H1 (cell line): Measurements from ENCODE around the gene SOCS3. TPM values are rescaled to one million over a fixed set of nuclear protein-coding genes. Genes with fewer than 3 reads are reported as not detected.

Source experiments
- CTCF ChIA-PET: fragments of 300-600 bp; sonication (Branson Sonifier 250); formaldehyde crosslinking; loops from one replicate; lab custom pipeline; 2021; ENCODE audit not compliant: partially characterized antibody; lab: Charles Lee
- POLR2A ChIA-PET: fragments of 300-600 bp; sonication (Branson Sonifier 250); formaldehyde crosslinking; loops from one replicate; lab custom pipeline; 2021; ENCODE audit warnings: inconsistent platforms; ENCODE audit not compliant: partially characterized antibody; lab: Charles Lee
- DNase-seq, 2 experiments: peaks; one replicate each; pipeline versions ENCODE4 v3.0.0 to v3.0.0-alpha.2; 2010 to 2022; ENCODE audit warnings: low spot score in 2 of 2, low read depth in 1 of 2, mixed read lengths in 1 of 2
- FAIRE-seq: peaks from 2 replicates; lab custom pipeline; 2011; peaks lifted over from hg19 to GRCh38; lab: Jason Lieb, UNC
- H2AFZ ChIP-seq: 2 replicates; pipeline ENCODE4 v1.8.1; 2012; ENCODE audit warnings: low read length, inconsistent platforms
- H2AK5ac ChIP-seq: 2 replicates; pipeline ENCODE4 v1.6.1; 2013; ENCODE audit warnings: low read depth, low read length
- H2BK120ac ChIP-seq: replicated peaks from 2 replicates; pipeline ENCODE3; 2013; ENCODE audit warnings: low read depth, low read length, inconsistent platforms
- H2BK12ac ChIP-seq: 2 replicates; pipeline ENCODE4 v1.6.1; 2013; ENCODE audit warnings: low read depth, low read length
- H2BK15ac ChIP-seq: 2 replicates; pipeline ENCODE4 v1.6.1; 2013; ENCODE audit warnings: low read length
- H2BK20ac ChIP-seq: 2 replicates; pipeline ENCODE4 v1.6.1; 2013; ENCODE audit warnings: low read length
- H2BK5ac ChIP-seq: 2 replicates; pipeline ENCODE4 v1.6.1; 2013; ENCODE audit warnings: low read depth, low read length
- H3K14ac ChIP-seq: 2 replicates; pipeline ENCODE4 v1.6.1; 2013; ENCODE audit warnings: inconsistent platforms; ENCODE audit not compliant: insufficient read length
- H3K18ac ChIP-seq: 2 replicates; pipeline ENCODE4 v1.6.1; 2013; ENCODE audit warnings: low read length; ENCODE audit errors: extremely low read depth
- H3K23ac ChIP-seq: 2 replicates; pipeline ENCODE4 v1.6.1; 2013; ENCODE audit warnings: inconsistent platforms; ENCODE audit not compliant: insufficient read length
- H3K23me2 ChIP-seq: 2 replicates; pipeline ENCODE4 v1.6.1; 2013; ENCODE audit warnings: low read depth, low read length
- H3K27ac ChIP-seq: 2 replicates; pipeline ENCODE4 v1.6.1; 2011; ENCODE audit warnings: low read depth, low read length, inconsistent platforms
- H3K27me3 ChIP-seq, 4 experiments: replicated peaks in 1 of 4; 1 replicate in 1 of 4; 2 replicates in 3 of 4; pipeline versions ENCODE4 v1.6.1 to v1.8.1; 2011 to 2013; ENCODE audit warnings: low read length in 3 of 4, mild to moderate bottlenecking in 3 of 4, inconsistent platforms in 2 of 4, mixed read lengths in 2 of 4, moderate library complexity in 1 of 4; ENCODE audit not compliant: control insufficient read depth in 3 of 4, insufficient read depth in 3 of 4; ENCODE audit errors: extremely low read depth in 1 of 4
- H3K36me3 ChIP-seq, 4 experiments: 2 replicates each; pipeline versions ENCODE4 v1.6.1 to v1.8.1; 2011 to 2013; ENCODE audit warnings: mild to moderate bottlenecking in 4 of 4, low read length in 3 of 4, moderate library complexity in 2 of 4, control low read depth in 1 of 4, inconsistent platforms in 1 of 4; ENCODE audit not compliant: insufficient read depth in 4 of 4, control insufficient read depth in 2 of 4
- H3K4ac ChIP-seq: replicated peaks from 2 replicates; pipeline ENCODE3; 2013; ENCODE audit warnings: low read length, low read depth, mixed read lengths, inconsistent platforms; ENCODE audit not compliant: insufficient read length
- H3K4me1 ChIP-seq, 4 experiments: replicated peaks in 1 of 4; 1 replicate in 1 of 4; 2 replicates in 3 of 4; pipeline versions ENCODE4 v1.6.1 to v1.8.1; 2011 to 2013; ENCODE audit warnings: low read length in 3 of 4, inconsistent platforms in 2 of 4, mixed read lengths in 1 of 4; ENCODE audit not compliant: insufficient read depth in 4 of 4, control insufficient read depth in 3 of 4
- H3K4me2 ChIP-seq, 2 experiments: 2 replicates each; pipeline versions ENCODE4 v1.6.1 to v1.8.1; 2011 to 2013; ENCODE audit warnings: low read depth in 2 of 2, low read length in 2 of 2, control low read depth in 1 of 2, inconsistent platforms in 1 of 2, mild to moderate bottlenecking in 1 of 2; ENCODE audit not compliant: insufficient read depth in 1 of 2
- H3K4me3 ChIP-seq, 4 experiments: fragments of 200-600, 300-600 bp in 1 of 4; sonication (generic), shearing (Covaris generic), sonication (Bioruptor Twin) in 1 of 4; 2 replicates each; pipeline versions ENCODE4 v1.5.1 to v1.8.1; 2011 to 2016; ENCODE audit warnings: low read length in 4 of 4, low read depth in 3 of 4, control low read depth in 2 of 4, inconsistent platforms in 2 of 4, mild to moderate bottlenecking in 2 of 4, mixed read lengths in 1 of 4, moderate library complexity in 1 of 4; ENCODE audit not compliant: insufficient read depth in 2 of 4; ENCODE audit errors: extremely low read depth in 1 of 4
- H3K56ac ChIP-seq: replicated peaks from 2 replicates; pipeline ENCODE3; 2013; ENCODE audit warnings: low read depth, mild to moderate bottlenecking, mixed read lengths, low read length, inconsistent platforms; ENCODE audit not compliant: insufficient read length
- H3K79me1 ChIP-seq: 2 replicates; pipeline ENCODE4 v1.6.1; 2013; ENCODE audit warnings: low read depth, low read length, control low read depth
- H3K79me2 ChIP-seq, 2 experiments: 2 replicates each; pipeline versions ENCODE4 v1.6.1 to v1.8.1; 2012 to 2013; ENCODE audit warnings: low read length in 2 of 2, mild to moderate bottlenecking in 2 of 2, inconsistent platforms in 1 of 2; ENCODE audit not compliant: insufficient read depth in 2 of 2, control insufficient read depth in 1 of 2
- H3K9ac ChIP-seq, 4 experiments: replicated peaks in 1 of 4; 1 replicate in 1 of 4; 2 replicates in 3 of 4; pipeline versions ENCODE4 v1.6.1 to v1.8.1; 2011 to 2013; ENCODE audit warnings: low read depth in 3 of 4, low read length in 3 of 4, control low read depth in 2 of 4, mild to moderate bottlenecking in 2 of 4, moderate library complexity in 2 of 4, inconsistent platforms in 1 of 4; ENCODE audit errors: extremely low read depth in 1 of 4
- H3K9me3 ChIP-seq, 2 experiments: 2 replicates each; pipeline versions ENCODE4 v1.6.1 to v1.8.1; 2012 to 2013; ENCODE audit warnings: mild to moderate bottlenecking in 2 of 2, moderate library complexity in 2 of 2, control low read depth in 1 of 2, inconsistent platforms in 1 of 2, low read depth in 1 of 2, low read length in 1 of 2, mixed read lengths in 1 of 2; ENCODE audit not compliant: insufficient read depth in 2 of 2
- H4K20me1 ChIP-seq, 2 experiments: replicated peaks in 1 of 2; 2 replicates each; pipeline versions ENCODE3 to v1.8.1; 2011 to 2013; ENCODE audit warnings: inconsistent platforms in 2 of 2, low read length in 2 of 2, mild to moderate bottlenecking in 1 of 2; ENCODE audit not compliant: insufficient read depth in 2 of 2, control insufficient read depth in 1 of 2
- H4K5ac ChIP-seq: 2 replicates; pipeline ENCODE4 v1.6.1; 2013; ENCODE audit warnings: low read length, low read depth, mixed read lengths, inconsistent platforms; ENCODE audit not compliant: insufficient read length
- H4K8ac ChIP-seq: 2 replicates; pipeline ENCODE4 v1.8.0; 2013; ENCODE audit warnings: mild to moderate bottlenecking, moderate library complexity, low read length, inconsistent platforms; ENCODE audit not compliant: insufficient read depth; ENCODE audit errors: extremely low read depth
- H4K91ac ChIP-seq: replicated peaks from 2 replicates; pipeline ENCODE3; 2013; ENCODE audit warnings: low read length, mixed read lengths, inconsistent platforms; ENCODE audit not compliant: insufficient read length
- ATF2 ChIP-seq: IDR thresholded peaks from 2 replicates; pipeline ENCODE4 v1.6.1; 2012; ENCODE audit warnings: low read length, inconsistent platforms
- FOSL1 ChIP-seq: IDR thresholded peaks from 2 replicates; pipeline ENCODE4 v1.6.1; 2011; ENCODE audit warnings: mild to moderate bottlenecking, low read depth, low read length, moderate library complexity; ENCODE audit not compliant: insufficient read depth
- POLR2A ChIP-seq, 2 experiments: IDR thresholded peaks; 1 replicate in 1 of 2; 2 replicates in 1 of 2; pipeline ENCODE4 v1.6.1; 2011; ENCODE audit warnings: low read depth in 2 of 2, low read length in 2 of 2, mild to moderate bottlenecking in 2 of 2; ENCODE audit errors: control extremely low read depth in 1 of 2
- RAD21 ChIP-seq, 2 experiments: IDR thresholded peaks in 1 of 2; conservative IDR thresholded peaks in 1 of 2; 2 replicates each; pipeline ENCODE4 v1.6.1; 2011; ENCODE audit warnings: low read depth in 2 of 2, low read length in 2 of 2, improper control_type of control experiment in 1 of 2, inconsistent platforms in 1 of 2, mild to moderate bottlenecking in 1 of 2, moderate library complexity in 1 of 2
- TAF1 ChIP-seq: IDR thresholded peaks from 2 replicates; pipeline ENCODE4 v1.6.1; 2011; ENCODE audit warnings: mild to moderate bottlenecking, low read depth, low read length
- TAF7 ChIP-seq: optimal IDR thresholded peaks from 2 replicates; pipeline ENCODE3; 2011; ENCODE audit warnings: low read depth, mild to moderate bottlenecking, inconsistent platforms, low read length, moderate library complexity, borderline replicate concordance
- TCF12 ChIP-seq: IDR thresholded peaks from 2 replicates; pipeline ENCODE4 v1.6.1; 2011; ENCODE audit warnings: low read depth, mild to moderate bottlenecking, low read length
- TEAD4 ChIP-seq: IDR thresholded peaks from 2 replicates; pipeline ENCODE4 v1.6.1; 2012; ENCODE audit warnings: low read depth, low read length, inconsistent platforms, mixed read lengths
- WGBS, 2 experiments: shearing (Covaris generic) in 1 of 2; methylation state at CpG; one replicate each; pipeline versions ENCODE4 v1.1.6 to v1.1.7; 2013 to 2015; ENCODE audit warnings: low lambda C conversion rate in 2 of 2, mixed read lengths in 2 of 2, inconsistent platforms in 1 of 2, low coverage in 1 of 2, missing lambda C conversion rate in 1 of 2; ENCODE audit not compliant: insufficient replicate concordance in 2 of 2, insufficient coverage in 1 of 2, insufficient read length in 1 of 2; ENCODE audit errors: extremely low coverage in 1 of 2, missing lambda C conversion rate in 1 of 2; 5-methylcytosine and 5-hydroxymethylcytosine counted together
- polyA plus RNA-seq, 7 experiments: library from polyadenylated mRNA; depleted of rRNA in 3 of 7; stranded (reverse) in 5 of 7; unstranded in 2 of 7; fragments of >200 nt in 5 of 7; fragments of 200-250 nt in 2 of 7; gene quantifications; 1 replicate in 5 of 7; 2 replicates in 1 of 7; 4 replicates in 1 of 7; pipeline versions ENCODE4 v1.2.1 to v1.2.3, GENCODE V29; 2011 to 2013; ENCODE audit warnings: missing spikeins in 2 of 7, mixed read lengths in 2 of 7
- total RNA-seq: library from RNA; stranded (reverse); fragmentation: NEBNext Ultra II Directional; extraction: Animal tissue kit (Norgen Biotek cat#: 25700); gene quantifications from 2 replicates; pipeline ENCODE4 v1.2.1, GENCODE V29; 2021

The SOCS3 gene
- total and polyA plus RNA-seq, 2 of the 8 experiments (the other 6 are each of a cell fraction or from before 2014, with no cell fraction given) = 10.1 to 47.9 TPM

DNA sequence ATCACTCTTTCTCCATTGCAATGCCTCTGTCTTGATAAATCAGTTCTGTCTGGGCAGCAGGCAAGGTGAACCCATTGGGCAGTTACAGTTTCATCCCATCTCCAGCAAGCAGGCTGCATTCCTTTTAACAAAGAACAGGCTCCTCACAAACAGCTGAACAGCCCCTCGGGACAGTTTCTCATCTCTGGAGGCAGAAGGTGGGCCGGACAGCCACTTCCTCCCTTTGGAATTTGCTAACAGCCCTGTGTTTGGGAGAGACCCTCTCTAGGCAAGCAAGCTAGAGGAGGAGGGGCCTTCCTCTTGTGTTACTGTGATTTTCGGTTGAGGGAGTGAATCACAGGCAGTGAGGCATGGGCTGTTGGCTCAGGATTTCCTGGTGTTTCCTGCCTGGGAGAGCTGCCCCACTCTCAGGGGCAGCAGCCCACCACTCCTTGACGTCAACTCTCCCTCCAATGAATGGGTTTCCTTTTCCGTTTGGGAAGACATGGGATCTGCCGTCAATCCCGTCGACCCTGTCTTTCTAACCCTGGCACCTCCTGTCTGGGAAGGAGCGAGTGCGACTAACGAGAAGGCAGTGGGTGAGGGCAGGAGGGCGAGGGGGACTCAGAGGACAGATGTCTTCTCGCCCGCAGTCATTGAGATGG, 14.9 kb upstream of the SOCS3 start:
- Histone ChIP-seq H2BK15ac (peak overlapping the region; percentile 88; the same call in 1 of the 2 replicates), H3K14ac (no peak overlapping the region), H4K5ac (peak overlapping the region; percentile 65), H3K9me3 (no peaks in the 10 kb centered on the region), H2AFZ (peak overlapping the region; percentile 23; the same call in 1 of the 2 replicates), H3K56ac (peak overlapping the region; percentile 23), H3K4ac (peak overlapping the region; percentile 85), H3K18ac (peak overlapping the region; percentile 95), H2BK20ac (peak overlapping the region; percentile 37), H2AK5ac (peak overlapping the region; percentile 67; the same call in 1 of the 2 replicates), H4K20me1 (peaks cover 0 to 5% of the 10 kb centered on the region in 2 experiments), H3K4me1 (peaks cover 25 to 40% (median 26%) of the 10 kb centered on the region in 4 experiments), H3K9ac (peak overlapping the region in 3 of 4 experiments; percentile 15 to 58 (median 57); a peak in 5 of 7 replicates), H4K91ac (peak overlapping the region; percentile 95), H3K4me2 (peak overlapping the region; percentile 51 to 71), H3K23me2 (peaks cover 7% of the 10 kb centered on the region; the same call in 1 of the 2 replicates), H3K27ac (peak overlapping the region; percentile 95), H3K36me3 (no peaks in the 10 kb centered on the region), H2BK120ac (peak overlapping the region; percentile 94), H2BK5ac (peak overlapping the region; percentile 98), H3K27me3 (no peaks in the 10 kb centered on the region), H3K23ac (no peak overlapping the region), H3K79me1 (peaks cover 3% of the 10 kb centered on the region; the same call in 1 of the 2 replicates), H3K79me2 (peaks cover 10 to 12% of the 10 kb centered on the region in 2 experiments), H4K8ac (peak overlapping the region; percentile 87), H2BK12ac (peak overlapping the region; percentile 92), H3K4me3 (peak overlapping the region in 3 of 4 experiments; percentile 8 to 36 (median 26); a peak in 4 of 8 replicates)
- CTCF ChIA-PET = interaction anchor here (0.7 to 20.5 kb wide), 4 partner anchors 17 to 48 kb away, joined by 3 to 257 read pairs (median 4); no protein-coding TSS in a partner anchor
- POLR2A ChIA-PET = interaction anchor here (1.0 to 1.4 kb wide), 5 partner anchors 10 to 60 kb away, joined by 3 to 6 read pairs (median 3); no protein-coding TSS in a partner anchor
- FAIRE-seq (peak; percentile 68), DNase-seq (peak; percentile 62 to 73)
- whole genome bisulfite sequencing, 2 experiments = 27% methylated on average over 14 of the region's 14 CpGs; no CpG with 5 or more reads in 1 of the 2 experiments
- TF ChIP-seq FOSL1 = no peak
- 0 out of 2 replicates have a peak, but pooled peaks have one; percentile 52 for TF ChIP-seq TCF12
- no peak for TF ChIP-seq ATF2
- TF ChIP-seq TAF1 = peak; percentile 56; the same call in 1 of the 2 replicates
- TF ChIP-seq TEAD4 = peak; percentile 66
- 0 out of 4 replicates have a peak, but pooled peaks of 1 of the 2 experiments have one; percentile 1 for TF ChIP-seq RAD21 (IDR thresholded peaks at IDR 0.05 in 1 of 2, conservative IDR thresholded peaks at IDR 0.05 in 1 of 2; ENCODE audit: low read depth in 2 of 2, low read length in 2 of 2)
- peak; percentile 58 for TF ChIP-seq TAF7
- TF ChIP-seq POLR2A (IDR thresholded peaks at IDR 0.05; ENCODE audit: control extremely low read depth in 1 of 2, low read depth in 2 of 2, low read length in 2 of 2) = peak; percentile 34 to 68; a peak in 2 of 3 replicates
